SK-N-SH treated with all-trans-retinoic acid at 6 μM for 48 hours (cell line): Measurements from ENCODE around the gene ZBTB22.

Source experiments
- ARNTL ChIP-seq: fragments of 450-650 bp; formaldehyde crosslinking; IDR thresholded peaks from 2 replicates; pipeline ENCODE4 v1.5.0; 2020; ENCODE audit warnings: low read depth, mild to moderate bottlenecking, moderate library complexity, borderline replicate concordance
- CSDC2 ChIP-seq: fragments of 250-450 bp; sonication (Bioruptor Pico); IDR thresholded peaks from 2 replicates; pipeline ENCODE4 v1.5.0; 2020; ENCODE audit warnings: mild to moderate bottlenecking, moderate library complexity
- ESRRG ChIP-seq: fragments of 250-450 bp; sonication (Bioruptor Pico); IDR thresholded peaks from 2 replicates; pipeline ENCODE4 v1.6.1; 2021; ENCODE audit warnings: mild to moderate bottlenecking
- PATZ1 ChIP-seq: fragments of 250-450 bp; sonication (Bioruptor Pico); IDR thresholded peaks from 2 replicates; pipeline ENCODE4 v1.8.0; 2020; ENCODE audit warnings: mild to moderate bottlenecking, moderate library complexity, borderline replicate concordance
- POU6F1 ChIP-seq: fragments of 250-450 bp; sonication (Bioruptor Pico); IDR thresholded peaks from 2 replicates; pipeline ENCODE4 v1.8.0; 2021; ENCODE audit warnings: low read depth, mild to moderate bottlenecking, moderate library complexity, borderline replicate concordance
- PPARA ChIP-seq: fragments of 250-450 bp; sonication (Bioruptor Pico); IDR thresholded peaks from 2 replicates; pipeline ENCODE4 v1.5.0; 2020; ENCODE audit warnings: mild to moderate bottlenecking, borderline replicate concordance
- RARB ChIP-seq: fragments of 250-450 bp; sonication (Bioruptor Pico); IDR thresholded peaks from 2 replicates; pipeline ENCODE4 v1.8.0; 2021; ENCODE audit warnings: mild to moderate bottlenecking, moderate library complexity
- TCF4 ChIP-seq: fragments of 250-450 bp; sonication (Bioruptor Pico); IDR thresholded peaks from 2 replicates; pipeline ENCODE4 v1.8.0; 2021; ENCODE audit warnings: mild to moderate bottlenecking, moderate library complexity, borderline replicate concordance
- TOX ChIP-seq: fragments of 250-450 bp; sonication (Bioruptor Pico); IDR thresholded peaks from 2 replicates; pipeline ENCODE4 v1.8.0; 2021; ENCODE audit warnings: mild to moderate bottlenecking, moderate library complexity, borderline replicate concordance
- TSHZ2 ChIP-seq: fragments of 250-450 bp; sonication (Bioruptor Pico); IDR thresholded peaks from 2 replicates; pipeline ENCODE4 v1.5.0; 2020; ENCODE audit warnings: mild to moderate bottlenecking, moderate library complexity
- ZC3H10 ChIP-seq: fragments of 250-450 bp; sonication (Bioruptor Pico); IDR thresholded peaks from 2 replicates; pipeline ENCODE4 v1.5.1; 2021; ENCODE audit warnings: mild to moderate bottlenecking, moderate library complexity
- ZFP3 ChIP-seq: fragments of 250-450 bp; sonication (Bioruptor Pico); IDR thresholded peaks from 2 replicates; pipeline ENCODE4 v1.5.0; 2020; ENCODE audit warnings: mild to moderate bottlenecking, moderate library complexity
- ZFP30 ChIP-seq: fragments of 450-650 bp; formaldehyde crosslinking; IDR thresholded peaks from 2 replicates; pipeline ENCODE4 v1.5.0; 2022; ENCODE audit warnings: mild to moderate bottlenecking, moderate library complexity
- ZNF70 ChIP-seq: fragments of 450-650 bp; formaldehyde crosslinking; IDR thresholded peaks from 2 replicates; pipeline ENCODE4 v1.5.0; 2020; ENCODE audit warnings: mild to moderate bottlenecking, moderate library complexity

DNA sequence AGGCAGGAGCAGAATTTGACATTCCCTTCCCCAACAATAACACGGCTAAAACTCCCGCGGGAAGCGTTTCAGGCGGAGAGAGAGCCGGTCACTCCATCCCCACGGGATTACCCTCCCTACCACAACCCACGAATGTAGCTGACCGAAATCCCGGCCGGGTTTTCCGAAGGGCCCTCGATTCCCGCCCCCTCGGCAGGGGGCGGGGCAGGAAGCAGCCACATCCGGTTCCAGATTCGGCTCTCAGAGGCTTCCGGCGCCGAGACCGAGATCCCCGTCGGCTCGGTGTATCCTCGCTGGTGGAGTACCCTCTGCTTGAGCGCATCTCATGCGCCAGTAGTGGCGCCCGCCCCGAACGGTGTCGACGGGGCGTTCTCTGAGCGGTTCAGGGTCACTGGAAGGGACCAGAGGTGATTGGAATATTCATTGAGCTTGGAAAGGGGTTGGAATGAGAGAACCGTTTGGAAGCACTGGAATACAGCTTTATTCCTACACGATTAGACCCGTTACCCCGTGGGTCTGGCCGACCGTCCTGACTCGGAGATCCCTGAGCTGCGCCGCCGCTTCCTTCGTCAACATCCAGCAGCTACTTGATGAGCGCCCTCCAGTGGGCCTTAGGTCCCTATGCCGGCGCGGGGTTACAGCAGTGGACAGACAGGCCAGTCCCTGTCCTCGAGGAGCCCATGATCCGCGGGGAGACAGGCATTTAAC, 18.2 kb downstream of the ZBTB22 start:
- TF ChIP-seq ARNTL (CRISPR knock-in tag) (no peak), TSHZ2 (no peak), TOX (no peak), ZFP30 (CRISPR knock-in tag) (no peak), TCF4 (CRISPR knock-in tag) (no peak), ZNF70 (CRISPR knock-in tag) (no peak), ESRRG (no peak), ZFP3 (no peak), RARB (CRISPR knock-in tag) (no peak), PPARA (CRISPR knock-in tag) (no peak), CSDC2 (CRISPR knock-in tag) (no peak), POU6F1 (CRISPR knock-in tag) (0 out of 2 replicates have a peak, but pooled peaks have one; percentile 4), ZC3H10 (CRISPR knock-in tag) (no peak), PATZ1 (CRISPR knock-in tag) (no peak)
